ENCODE results near the gene TBC1D30. TPM values are rescaled to one million over a fixed set of nuclear protein-coding genes. Genes with fewer than 3 reads are reported as not detected.
"Not testable (repeated sequence)": the region's sequence is repeated elsewhere in the genome, so short reads cannot be mapped to it uniquely, and the experiment has no call there.

The TBC1D30 gene
- total RNA-seq: 1 to 10 TPM; 1.3 to 3.0 TPM
- long read RNA-seq: 0 reads

GRCh38 chr12:64824500-64825142 is at the start of gene TBC1D30:
Gene TBC1D30 (plus strand): TSS chr12:64824647. CDS start chr12:64824880, 233 bp downstream.
- ATAC-seq: peak; percentile 65 to 89
- intact Hi-C loops (cut with DNase I): no loop called here
- DNase-seq: no peak

- ATAC-seq; intact Hi-C loops (cut with DNase I); DNase-seq: not testable (repeated sequence)
Measured at GRCh38 chr12:64775147-64775736, 49.2 kb upstream of the TBC1D30 start.

- ATAC-seq: no peak
- DNase-seq: no peak
- intact Hi-C loops (cut with DNase I): no loop called here
Measured at GRCh38 chr12:64779354-64779974, 45.0 kb upstream of the TBC1D30 start.

GRCh38 chr12:64780132-64780530 is 44.3 kb upstream of the TBC1D30 start:
- intact Hi-C loops (cut with DNase I): no loop called here
- no peak for ATAC-seq
- DNase-seq: no peak

- ATAC-seq: peak; percentile 83 to 85
- intact Hi-C loops (cut with DNase I): no loop called here
- peak; percentile 68 for DNase-seq
Measured at GRCh38 chr12:64780531-64781279, 43.7 kb upstream of the TBC1D30 start.

GRCh38 chr12:64781280-64782190 is 42.9 kb upstream of the TBC1D30 start:
- intact Hi-C loops (cut with DNase I): no loop called here
- ATAC-seq (peak; percentile 10 to 23), DNase-seq (no peak)

- no peak for DNase-seq
- intact Hi-C loops (cut with DNase I): no loop called here
- no peak for ATAC-seq
Measured at GRCh38 chr12:64782191-64782876, 42.1 kb upstream of the TBC1D30 start.

- ATAC-seq (no peak), DNase-seq (no peak)
- intact Hi-C loops (cut with DNase I): no loop called here
Measured at GRCh38 chr12:64785838-64786237, 38.6 kb upstream of the TBC1D30 start.

GRCh38 chr12:64790166-64790565 is 34.3 kb upstream of the TBC1D30 start:
- no peak for ATAC-seq
- intact Hi-C loops (cut with DNase I): no loop called here
- DNase-seq: no peak

GRCh38 chr12:64791036-64791435 is 33.4 kb upstream of the TBC1D30 start:
- DNase-seq (no peak), ATAC-seq (no peak)
- intact Hi-C loops (cut with DNase I): no loop called here

- intact Hi-C loops (cut with DNase I): no loop called here
- ATAC-seq (no peak), DNase-seq (no peak)
Measured at GRCh38 chr12:64792128-64792527, 32.3 kb upstream of the TBC1D30 start.

GRCh38 chr12:64793610-64794009 is 30.8 kb upstream of the TBC1D30 start:
- no peak for DNase-seq
- intact Hi-C loops (cut with DNase I): no loop called here
- ATAC-seq: no peak

- ATAC-seq (no peak), DNase-seq (no peak)
- intact Hi-C loops (cut with DNase I): no loop called here
Measured at GRCh38 chr12:64794305-64794704, 30.1 kb upstream of the TBC1D30 start.

- peak; percentile 67 for DNase-seq
Measured at GRCh38 chr12:64796205-64796845, 28.1 kb upstream of the TBC1D30 start.

GRCh38 chr12:64797156-64797555 is 27.3 kb upstream of the TBC1D30 start:
- ATAC-seq (no peak), DNase-seq (no peak)
- intact Hi-C loops (cut with DNase I): no loop called here

More at GRCh38 chr12:64796205-64796845, 28.1 kb upstream of the TBC1D30 start:
- ATAC-seq: peak; percentile 63 to 89
- intact Hi-C loops (cut with DNase I): no loop called here

GRCh38 chr12:64798165-64798564 is 26.3 kb upstream of the TBC1D30 start:
- intact Hi-C loops (cut with DNase I): no loop called here
- ATAC-seq (no peak), DNase-seq (no peak)

GRCh38 chr12:64800640-64801039 is 23.8 kb upstream of the TBC1D30 start:
- DNase-seq (no peak), ATAC-seq (no peak)
- intact Hi-C loops (cut with DNase I): loop anchor here in 1 of 2 donors (10.0 kb wide), 1 partner anchor 324 kb away; the partner anchor contains the start of gene WIF1

GRCh38 chr12:64801381-64801780 is 23.1 kb upstream of the TBC1D30 start:
- DNase-seq: no peak
- intact Hi-C loops (cut with DNase I): loop anchor here in 1 of 2 donors (10.0 kb wide), 1 partner anchor 323 kb away; the partner anchor contains the start of gene WIF1
- ATAC-seq: no peak
